A673 (cell line): ENCODE data around the gene RBM14.
"Not testable (repeated sequence)": the region's sequence is repeated elsewhere in the genome, so short reads cannot be mapped to it uniquely, and the experiment has no call there.

Experiments
- CTCF ChIP-seq: fragments of 300-800, 200-600 bp; sonication (generic); conservative IDR thresholded peaks from 2 replicates; pipeline ENCODE4 v1.5.1; 2017; ENCODE audit warnings: low read depth, mild to moderate bottlenecking, antibody characterized with exemption, low read length, moderate library complexity, mixed read lengths
- EZH2 ChIP-seq: fragments of 200-600 bp; sonication (generic); IDR thresholded peaks from 2 replicates; pipeline ENCODE4 v1.6.1; 2017; ENCODE audit warnings: borderline replicate concordance, low read depth, mild to moderate bottlenecking, mixed read lengths, antibody characterized with exemption, low read length; ENCODE audit not compliant: poor library complexity, severe bottlenecking

DNA sequence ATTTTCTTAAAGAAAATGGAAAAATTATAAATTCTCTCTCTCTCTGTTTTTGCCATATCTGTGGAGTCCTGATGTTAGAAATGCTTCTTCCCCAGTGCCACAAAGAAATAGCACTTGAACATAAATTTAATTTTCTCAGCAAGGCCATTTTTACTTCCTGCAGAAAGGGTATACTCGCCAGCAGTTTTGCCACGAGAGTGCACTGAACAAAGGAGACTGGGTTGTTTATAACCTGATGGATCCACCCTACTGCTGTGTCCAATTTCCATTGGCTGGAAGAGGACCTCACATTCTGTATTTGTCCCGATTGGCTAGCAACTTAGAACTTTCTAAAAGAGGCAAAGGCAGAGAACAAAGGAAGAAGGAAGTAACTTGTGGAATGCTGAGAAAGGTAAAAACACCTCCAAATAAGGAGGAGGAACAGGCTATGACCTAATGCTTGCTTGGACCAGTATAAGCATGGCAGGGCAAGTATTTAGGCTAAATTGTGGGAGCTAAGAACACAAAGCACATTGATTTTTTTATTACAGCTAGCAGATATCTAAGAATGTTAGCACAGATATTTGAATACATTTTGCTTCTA is 33.8 kb upstream of the RBM14 start:
- TF ChIP-seq CTCF, EZH2: not testable (repeated sequence)
